K562 (cell line): Measurements from ENCODE around the gene TMEM163.

ENCODE experiments used
- CTCF ChIP-seq, 3 experiments: IDR thresholded peaks in 2 of 3; conservative IDR thresholded peaks in 1 of 3; 2 replicates each; pipeline ENCODE4 v1.5.1; 2011 to 2012; ENCODE audit warnings: low read length in 3 of 3, mild to moderate bottlenecking in 3 of 3, control low read depth in 2 of 3, improper control_type of control experiment in 1 of 3, inconsistent platforms in 1 of 3, low read depth in 1 of 3, mixed read lengths in 1 of 3, moderate library complexity in 1 of 3; ENCODE audit not compliant: insufficient read depth in 2 of 3
- ELF1 ChIP-seq: fragments of 200-800 bp; sonication (Bioruptor generic); IDR thresholded peaks from 2 replicates; pipeline ENCODE4 v1.6.1; 2016; ENCODE audit warnings: missing genetic modification characterization, missing compliant biosample characterization
- MXD1 ChIP-seq: fragments of 250-450 bp; sonication (Bioruptor Pico); IDR thresholded peaks from 2 replicates; pipeline ENCODE4 v1.8.0; 2021; ENCODE audit warnings: borderline replicate concordance, mild to moderate bottlenecking, moderate library complexity; ENCODE audit not compliant: poor library complexity, severe bottlenecking
- POLR2A ChIP-seq: fragments of 450-650 bp; conservative IDR thresholded peaks from 2 replicates; pipeline ENCODE4 v1.6.1; 2016
- SMARCB1 ChIP-seq: IDR thresholded peaks from 2 replicates; pipeline ENCODE4 v1.6.1; 2011; ENCODE audit warnings: improper control_type of control experiment, low read depth; ENCODE audit not compliant: insufficient read length
- SRSF1 ChIP-seq: fragments of 200-400 bp; formaldehyde crosslinking; IDR thresholded peaks from 2 replicates; pipeline ENCODE4 v1.6.1; 2017; ENCODE audit warnings: mild to moderate bottlenecking, low read depth, low read length, moderate library complexity
- TOE1 ChIP-seq, 2 experiments: fragments of 450-650 bp in 1 of 2; sonication (generic) in 1 of 2; formaldehyde crosslinking in 1 of 2; IDR thresholded peaks; 2 replicates each; pipeline versions ENCODE4 v1.7.1 to v1.8.0; 2016 to 2022; ENCODE audit warnings: borderline replicate concordance in 2 of 2, mild to moderate bottlenecking in 2 of 2, antibody characterized with exemption in 1 of 2, inconsistent platforms in 1 of 2, low read depth in 1 of 2, missing genetic modification reagents in 1 of 2, moderate library complexity in 1 of 2
- ZNF407 ChIP-seq: fragments of 450-650 bp; IDR thresholded peaks from 2 replicates; pipeline ENCODE4 v1.6.1; 2016; ENCODE audit warnings: low read depth

- TF ChIP-seq CTCF (IDR thresholded peaks at IDR 0.05 in 2 of 3, conservative IDR thresholded peaks at IDR 0.05 in 1 of 3; ENCODE audit: insufficient read depth in 2 of 3, low read depth in 1 of 3, low read length in 3 of 3) = no peak
- TF ChIP-seq SRSF1 = no peak
- TF ChIP-seq POLR2A = no peak
- TF ChIP-seq SMARCB1 = no peak
- TF ChIP-seq ELF1 (tag) = no peak
- TF ChIP-seq MXD1 (CRISPR knock-in tag) = no peak
- TF ChIP-seq TOE1 (IDR thresholded peaks at IDR 0.05; ENCODE audit: borderline replicate concordance) = no peak
- TF ChIP-seq TOE1 (CRISPR knock-in tag; IDR thresholded peaks at IDR 0.05; ENCODE audit: borderline replicate concordance, low read depth) = no peak
- no peak for TF ChIP-seq ZNF407
Observed at GRCh38 chr2:134760385-134760784, 41.6 kb upstream of the TMEM163 start.
